ENCODE results near the gene HSD3B7.
"Not testable (repeated sequence)": the region's sequence is repeated elsewhere in the genome, so short reads cannot be mapped to it uniquely, and the experiment has no call there.

Gene HSD3B7

DNA sequence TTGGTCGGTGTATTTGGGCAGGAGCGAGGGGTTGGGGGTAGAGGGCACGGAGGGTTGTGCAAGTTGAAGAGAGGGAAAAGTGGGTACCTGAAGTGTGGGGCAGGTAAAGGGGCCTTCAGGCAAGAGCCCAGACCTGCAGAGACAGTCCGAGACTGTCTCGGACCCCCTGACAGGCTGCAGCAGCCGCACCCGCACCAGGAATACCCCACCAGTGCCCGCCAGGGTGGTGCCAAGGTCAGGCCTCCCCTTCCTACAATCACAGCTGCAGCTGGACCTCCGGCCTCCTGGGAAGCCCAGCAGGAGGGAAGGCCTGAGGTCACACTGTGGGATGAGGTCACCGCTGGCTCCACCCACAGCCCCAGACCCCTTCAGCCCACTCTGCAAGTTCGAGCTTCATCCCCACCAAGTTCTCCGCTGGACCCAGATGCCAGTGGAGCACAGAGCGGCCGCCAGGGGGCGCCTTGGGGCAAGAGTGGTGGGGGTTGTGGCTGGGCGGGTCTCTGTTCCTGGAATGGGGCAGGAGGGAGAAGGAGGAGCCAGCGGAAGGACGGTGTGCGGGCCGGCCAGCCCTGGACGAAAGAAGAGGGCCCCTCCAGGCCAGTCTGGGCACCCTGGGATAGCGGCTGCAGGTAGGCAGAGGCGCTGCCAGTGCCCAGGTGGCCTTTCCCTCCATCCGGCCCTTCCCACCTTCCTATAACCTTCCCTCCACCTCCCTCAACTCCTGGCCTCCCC lies at the start of gene HSD3B7:
HSD3B7 (plus strand) TSS at position 539 of the 732 bp plus-strand sequence. CDS start 452 bp downstream, outside the sequence.
- peak within 1 kb of the TSS; percentile 38 for H3K4me3 ChIP-seq (ENCODE audit: low read depth, low read length)
- TF ChIP-seq, protein P1, sequence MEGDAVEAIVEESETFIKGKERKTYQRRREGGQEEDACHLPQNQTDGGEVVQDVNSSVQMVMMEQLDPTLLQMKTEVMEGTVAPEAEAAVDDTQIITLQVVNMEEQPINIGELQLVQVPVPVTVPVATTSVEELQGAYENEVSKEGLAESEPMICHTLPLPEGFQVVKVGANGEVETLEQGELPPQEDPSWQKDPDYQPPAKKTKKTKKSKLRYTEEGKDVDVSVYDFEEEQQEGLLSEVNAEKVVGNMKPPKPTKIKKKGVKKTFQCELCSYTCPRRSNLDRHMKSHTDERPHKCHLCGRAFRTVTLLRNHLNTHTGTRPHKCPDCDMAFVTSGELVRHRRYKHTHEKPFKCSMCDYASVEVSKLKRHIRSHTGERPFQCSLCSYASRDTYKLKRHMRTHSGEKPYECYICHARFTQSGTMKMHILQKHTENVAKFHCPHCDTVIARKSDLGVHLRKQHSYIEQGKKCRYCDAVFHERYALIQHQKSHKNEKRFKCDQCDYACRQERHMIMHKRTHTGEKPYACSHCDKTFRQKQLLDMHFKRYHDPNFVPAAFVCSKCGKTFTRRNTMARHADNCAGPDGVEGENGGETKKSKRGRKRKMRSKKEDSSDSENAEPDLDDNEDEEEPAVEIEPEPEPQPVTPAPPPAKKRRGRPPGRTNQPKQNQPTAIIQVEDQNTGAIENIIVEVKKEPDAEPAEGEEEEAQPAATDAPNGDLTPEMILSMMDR (IDR thresholded peaks at IDR 0.05; ENCODE audit: low read depth, low read length) = peak; percentile 82

DNA sequence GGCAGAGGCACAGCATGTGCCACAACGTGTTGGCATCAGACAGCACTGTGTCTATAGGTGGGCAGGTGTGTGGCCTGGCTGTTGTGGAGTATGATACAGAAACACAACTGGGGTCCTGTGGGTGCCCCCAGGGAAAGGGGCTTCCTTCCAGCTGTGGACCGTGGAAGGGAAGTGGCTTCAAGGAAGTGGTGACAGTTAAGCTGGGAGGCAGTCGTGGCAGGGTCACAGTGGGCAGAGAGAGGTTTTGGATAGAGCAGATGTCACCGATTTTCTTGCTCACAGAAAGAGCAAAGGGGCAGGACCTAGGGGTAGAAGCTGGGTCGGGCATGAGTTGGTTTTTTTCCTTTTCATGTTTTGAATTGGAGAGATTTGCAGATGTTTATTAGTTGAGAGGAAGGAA lies 47.3 kb upstream of the HSD3B7 start:
- no peak overlapping the region for H3K4me3 ChIP-seq (ENCODE audit: low read depth, low read length)
- TF ChIP-seq, protein P1 (IDR thresholded peaks at IDR 0.05; ENCODE audit: low read depth, low read length) = no peak

DNA sequence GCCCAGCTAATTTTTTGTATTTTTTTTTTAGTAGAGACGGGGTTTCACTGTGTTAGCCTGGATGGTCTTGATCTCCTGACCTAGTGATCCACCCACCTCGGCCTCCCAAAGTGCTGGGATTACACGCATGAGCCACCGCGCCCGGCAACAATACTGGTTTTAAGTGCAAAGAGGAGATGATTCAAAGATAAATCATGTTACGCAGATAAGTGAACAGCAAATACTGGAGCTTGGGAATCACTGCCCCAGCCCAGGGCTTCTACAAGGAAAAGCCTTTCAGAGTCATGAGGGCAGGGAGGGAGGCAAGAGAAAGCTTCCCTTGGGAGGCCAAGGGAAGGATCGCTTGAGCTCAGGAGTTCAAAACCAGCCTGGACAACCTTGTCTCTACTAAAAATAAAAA lies 45.4 kb upstream of the HSD3B7 start:
- not testable (repeated sequence) for H3K4me3 ChIP-seq (ENCODE audit: low read depth, low read length)

DNA sequence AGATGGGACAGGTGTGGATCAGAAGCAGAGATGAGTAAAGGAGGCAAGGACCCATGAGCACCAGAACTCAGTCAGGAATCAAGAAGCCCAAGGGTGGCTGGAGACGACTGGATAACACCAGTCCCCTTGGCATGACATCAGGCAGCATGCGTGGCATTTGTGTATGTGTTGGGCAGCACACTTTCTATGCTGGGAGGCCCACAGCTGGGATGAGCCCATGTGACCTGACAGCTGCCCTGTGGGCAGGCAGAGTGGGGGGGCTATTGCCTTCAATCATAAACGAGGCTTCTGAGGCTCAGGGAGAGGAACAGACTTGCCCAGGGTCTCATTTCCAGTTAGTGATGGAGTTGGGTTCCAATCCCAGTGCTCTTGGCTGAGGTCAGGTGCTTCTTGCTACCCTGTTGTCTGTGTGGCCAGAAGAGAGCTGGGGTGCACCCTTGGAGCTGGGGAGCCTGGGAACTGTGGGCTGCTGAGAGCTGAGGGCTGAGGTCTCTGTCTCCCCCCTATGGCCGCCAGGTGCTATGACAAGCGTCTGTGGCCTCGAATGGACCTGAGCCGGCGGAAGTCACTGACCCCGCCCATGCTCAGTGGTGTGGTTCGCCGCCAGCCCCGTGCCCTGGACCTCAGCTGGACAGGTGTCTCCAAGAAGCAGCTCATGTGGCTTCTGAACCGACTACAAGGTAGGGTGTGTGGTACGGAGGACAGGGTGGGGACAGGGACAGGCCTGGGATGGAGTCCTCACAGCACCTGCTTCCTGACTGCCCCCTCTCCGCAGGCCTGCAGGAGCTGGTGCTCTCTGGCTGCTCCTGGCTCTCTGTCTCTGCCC lies 43.2 kb upstream of the HSD3B7 start:
- H3K4me3 ChIP-seq (ENCODE audit: low read depth, low read length) = no peak overlapping the region
- TF ChIP-seq, protein P1 (IDR thresholded peaks at IDR 0.05; ENCODE audit: low read depth, low read length) = peak; percentile 92

DNA sequence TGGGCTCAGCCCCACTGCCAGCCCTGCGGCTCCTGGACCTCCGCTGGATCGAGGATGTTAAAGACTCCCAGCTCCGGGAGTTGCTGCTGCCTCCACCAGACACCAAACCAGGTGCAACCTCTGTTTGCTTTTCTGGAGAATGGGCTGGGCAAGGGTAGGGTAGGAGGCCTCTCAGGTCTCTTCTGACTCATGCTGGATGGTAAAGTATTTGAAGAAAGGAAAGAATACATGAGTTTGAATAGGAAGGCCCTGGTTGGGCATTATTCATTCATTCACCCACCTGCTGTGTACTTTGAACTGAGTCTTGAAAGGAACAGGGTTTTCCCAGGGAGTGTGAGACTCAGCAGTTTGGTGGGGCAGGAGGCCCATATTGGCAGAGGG lies 42.6 kb upstream of the HSD3B7 start:
- H3K4me3 ChIP-seq (ENCODE audit: low read depth, low read length) = no peak overlapping the region
- TF ChIP-seq, protein P1 (IDR thresholded peaks at IDR 0.05; ENCODE audit: low read depth, low read length) = no peak

DNA sequence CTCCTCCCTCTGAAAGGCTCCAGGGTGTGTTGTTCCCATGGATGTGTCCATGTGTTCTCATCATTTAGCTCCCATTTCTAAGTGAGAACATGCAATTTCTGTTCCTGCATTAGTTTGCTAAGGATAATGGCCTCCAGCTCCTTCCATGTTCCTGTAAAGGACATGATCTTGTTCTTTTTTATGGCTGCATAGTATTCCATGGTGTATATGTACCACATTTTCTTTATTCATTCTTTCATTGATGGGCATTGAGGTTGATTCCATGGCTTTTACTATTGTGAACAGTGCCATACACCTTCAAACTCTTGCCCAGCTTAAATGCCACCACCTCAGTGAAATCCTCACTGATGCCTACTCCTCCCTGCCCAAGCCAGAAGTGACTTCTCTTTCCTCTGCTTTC lies 40.7 kb upstream of the HSD3B7 start:
- TF ChIP-seq, protein P1 (IDR thresholded peaks at IDR 0.05; ENCODE audit: low read depth, low read length) = no peak
- H3K4me3 ChIP-seq (ENCODE audit: low read depth, low read length) = no peak overlapping the region

DNA sequence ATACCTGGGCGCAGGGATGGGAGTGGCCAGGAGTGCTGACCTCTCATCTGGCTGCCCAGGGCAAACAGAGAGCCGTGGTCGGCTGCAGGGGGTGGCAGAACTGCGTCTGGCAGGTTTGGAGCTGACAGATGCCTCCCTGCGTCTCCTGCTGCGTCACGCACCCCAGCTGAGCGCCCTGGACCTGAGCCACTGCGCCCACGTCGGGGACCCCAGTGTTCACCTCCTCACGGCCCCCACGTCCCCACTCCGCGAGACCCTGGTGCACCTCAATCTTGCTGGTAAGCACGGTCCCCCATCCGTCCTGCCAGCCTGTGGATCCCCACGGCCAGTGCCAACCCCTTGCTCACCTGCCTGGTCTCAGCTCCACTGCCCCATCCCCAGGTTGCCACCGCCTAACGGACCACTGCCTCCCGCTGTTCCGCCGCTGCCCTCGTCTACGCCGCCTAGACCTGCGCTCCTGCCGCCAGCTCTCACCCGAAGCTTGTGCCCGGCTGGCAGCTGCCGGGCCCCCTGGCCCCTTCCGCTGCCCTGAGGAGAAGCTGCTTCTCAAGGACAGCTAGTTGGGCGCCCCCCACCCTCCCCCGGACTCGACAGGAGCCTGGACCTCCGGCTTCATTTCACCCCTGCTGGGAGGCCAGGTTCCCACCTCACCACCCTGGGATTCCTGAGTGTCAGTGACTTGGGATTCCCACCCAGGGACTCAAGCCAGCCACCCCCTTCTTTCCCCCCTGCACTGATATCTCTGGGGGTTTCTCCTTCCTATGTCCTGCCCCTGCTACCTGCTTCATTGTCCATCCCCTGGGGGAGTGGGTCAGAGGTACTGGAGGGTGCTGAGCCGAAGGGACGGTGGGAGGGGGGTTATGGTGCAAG lies 38.1 kb upstream of the HSD3B7 start:
- H3K4me3 ChIP-seq (ENCODE audit: low read depth, low read length) = no peak overlapping the region
- TF ChIP-seq, protein P1 (IDR thresholded peaks at IDR 0.05; ENCODE audit: low read depth, low read length) = no peak

All from WI38 (cell line).